GM12872 (cell line): ENCODE measurements around the gene LRRC41.

Experiments
- TF ChIP-seq, protein P1 (sequence below): IDR thresholded peaks from 3 replicates; pipeline ENCODE4 v1.5.1; 2011; ENCODE audit warnings: low read depth, mild to moderate bottlenecking, low read length, moderate library complexity; ENCODE audit not compliant: insufficient read depth

Gene LRRC41

GRCh38 chr1:46302641-46303037 is 777 bp downstream of the LRRC41 start:
- TF ChIP-seq, protein P1, sequence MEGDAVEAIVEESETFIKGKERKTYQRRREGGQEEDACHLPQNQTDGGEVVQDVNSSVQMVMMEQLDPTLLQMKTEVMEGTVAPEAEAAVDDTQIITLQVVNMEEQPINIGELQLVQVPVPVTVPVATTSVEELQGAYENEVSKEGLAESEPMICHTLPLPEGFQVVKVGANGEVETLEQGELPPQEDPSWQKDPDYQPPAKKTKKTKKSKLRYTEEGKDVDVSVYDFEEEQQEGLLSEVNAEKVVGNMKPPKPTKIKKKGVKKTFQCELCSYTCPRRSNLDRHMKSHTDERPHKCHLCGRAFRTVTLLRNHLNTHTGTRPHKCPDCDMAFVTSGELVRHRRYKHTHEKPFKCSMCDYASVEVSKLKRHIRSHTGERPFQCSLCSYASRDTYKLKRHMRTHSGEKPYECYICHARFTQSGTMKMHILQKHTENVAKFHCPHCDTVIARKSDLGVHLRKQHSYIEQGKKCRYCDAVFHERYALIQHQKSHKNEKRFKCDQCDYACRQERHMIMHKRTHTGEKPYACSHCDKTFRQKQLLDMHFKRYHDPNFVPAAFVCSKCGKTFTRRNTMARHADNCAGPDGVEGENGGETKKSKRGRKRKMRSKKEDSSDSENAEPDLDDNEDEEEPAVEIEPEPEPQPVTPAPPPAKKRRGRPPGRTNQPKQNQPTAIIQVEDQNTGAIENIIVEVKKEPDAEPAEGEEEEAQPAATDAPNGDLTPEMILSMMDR = no peak

DNA sequence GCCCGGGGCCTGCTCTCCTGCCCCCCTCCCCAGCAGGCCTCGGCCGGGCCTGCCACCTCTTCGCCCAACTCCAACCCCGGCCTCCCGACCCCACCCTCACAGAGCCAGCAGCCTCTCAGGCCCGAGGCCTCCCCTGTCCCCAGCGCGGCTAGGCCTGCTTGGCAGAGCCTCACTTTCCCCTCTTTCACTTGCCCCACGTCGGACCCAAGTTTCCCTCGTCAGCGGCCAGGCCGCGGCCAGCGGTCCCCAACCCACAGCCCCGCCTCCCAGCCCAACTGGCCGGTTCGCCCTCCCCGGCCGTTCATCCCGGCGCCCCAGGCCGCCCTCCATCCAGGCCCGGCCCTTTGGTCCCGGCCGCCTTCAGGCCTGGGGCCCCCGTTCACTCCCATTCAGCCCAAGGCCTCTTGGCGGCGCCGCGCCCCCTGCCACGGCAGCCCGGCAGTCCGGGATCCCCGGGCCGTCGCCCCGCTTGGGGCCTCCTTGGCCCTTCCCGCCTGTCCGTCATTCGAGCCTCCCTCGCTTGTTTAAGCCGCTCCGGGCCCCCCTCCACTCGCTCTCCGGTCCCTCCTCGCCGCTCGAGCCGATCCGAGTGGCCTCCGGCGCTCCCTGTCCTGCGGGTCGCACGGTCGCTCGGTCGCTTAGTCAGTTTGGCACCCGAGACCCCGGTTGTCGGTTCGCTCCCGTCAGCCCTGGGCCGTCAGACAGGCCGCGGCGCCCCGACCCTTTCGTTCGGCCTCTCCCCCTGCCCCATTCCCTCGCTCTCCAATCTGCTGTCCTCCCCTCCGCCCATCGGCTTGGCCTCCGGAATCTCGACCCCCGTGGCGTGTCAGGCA is 1.4 kb downstream of the LRRC41 start:
- TF ChIP-seq, protein P1 = peak; percentile 55; the same call in 2 of the 3 replicates

DNA sequence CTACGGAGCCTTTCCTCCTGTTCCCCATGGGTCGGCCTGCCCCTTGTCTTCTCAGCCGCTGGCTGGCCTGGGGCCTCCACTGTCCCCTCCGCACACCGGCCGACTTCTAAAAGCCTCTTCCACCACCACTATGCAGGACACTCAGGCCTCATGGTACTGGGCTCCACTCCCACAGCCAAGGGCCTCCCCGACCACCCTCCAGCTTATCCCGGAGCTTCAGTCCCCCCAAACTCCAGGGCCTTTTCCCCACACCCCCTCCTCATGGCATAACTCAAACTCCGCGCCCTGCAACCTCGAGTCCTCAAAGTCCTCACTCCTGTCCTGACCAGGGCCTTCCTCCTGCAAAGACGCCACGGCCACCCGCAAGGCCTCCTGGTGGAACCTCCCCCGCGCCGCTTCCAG is 2.0 kb downstream of the LRRC41 start:
- TF ChIP-seq, protein P1 = no peak

DNA sequence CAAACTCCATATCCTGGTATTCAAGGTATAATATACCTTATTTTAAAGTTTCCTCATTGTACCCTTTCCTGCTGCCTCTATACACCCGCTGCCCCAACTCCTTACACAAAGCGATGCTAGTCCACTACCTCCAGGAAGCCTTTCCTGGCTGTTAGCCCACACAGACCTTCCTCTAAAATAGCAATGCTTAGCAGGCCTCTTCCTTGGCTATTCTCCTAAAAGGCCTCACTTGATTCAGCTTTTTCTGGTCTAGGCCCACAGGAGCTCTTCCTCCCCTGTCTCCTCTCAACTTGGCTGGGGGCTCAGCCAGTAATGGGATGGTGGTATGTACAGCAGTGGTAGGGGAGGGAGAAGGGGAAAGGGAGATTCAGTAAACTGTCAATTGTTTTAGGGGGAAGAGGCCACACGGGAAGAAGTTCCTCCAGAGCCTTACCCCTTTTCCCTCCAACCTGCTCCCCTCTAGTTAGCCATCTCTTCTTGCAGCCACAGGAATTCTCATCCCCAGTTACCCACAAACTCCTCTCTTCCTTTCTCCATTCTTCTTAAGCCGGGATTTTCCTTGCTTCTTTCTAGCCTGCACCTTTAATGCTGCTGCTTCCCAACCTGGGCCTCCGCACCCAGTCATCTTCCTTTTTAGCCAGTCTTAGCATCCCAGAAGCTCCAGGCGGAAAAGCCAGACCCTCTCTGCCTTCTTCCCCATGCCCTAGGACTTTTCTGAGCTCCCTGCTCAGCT is 2.6 kb downstream of the LRRC41 start:
- TF ChIP-seq, protein P1 = no peak

- TF ChIP-seq, protein P1 = no peak
Measured at GRCh38 chr1:46298387-46298786, 5.0 kb downstream of the LRRC41 start.

DNA sequence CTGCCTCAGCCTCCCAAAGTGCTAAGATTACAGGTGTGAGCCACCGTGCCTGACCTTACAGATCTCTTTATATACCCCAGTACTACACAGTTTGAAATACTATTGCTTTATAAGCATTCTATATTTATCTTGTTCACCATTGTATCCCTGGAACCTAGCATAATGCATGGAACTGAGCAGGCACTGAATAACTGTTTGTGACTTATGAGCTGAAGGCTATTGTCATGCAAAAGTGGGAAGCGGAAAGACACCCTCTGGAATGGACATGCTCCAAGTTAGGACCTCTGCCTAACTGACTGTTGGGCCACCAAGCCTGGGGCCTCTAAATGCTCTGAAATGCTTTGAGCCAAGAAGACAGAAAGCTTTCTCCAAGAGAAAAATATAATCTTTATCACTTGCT is 8.1 kb downstream of the LRRC41 start:
- TF ChIP-seq, protein P1 = no peak

- TF ChIP-seq, protein P1 = no peak
Measured at GRCh38 chr1:46289976-46290375, 13.4 kb downstream of the LRRC41 start.
